CD4-positive, alpha-beta T cell treated with Interleukin-1 beta for 1 hour (primary cell): Measurements from ENCODE around the gene SAMSN1.
"Not testable (repeated sequence)": the region's sequence is repeated elsewhere in the genome, so short reads cannot be mapped to it uniquely, and the experiment has no call there.

Source experiments
- DNase-seq, 2 donors: peaks; one replicate each; pipeline ENCODE4 v3.0.0-alpha.2; 2020 to 2022

SAMSN1 gene

GRCh38 chr21:14562959-14563358 lies 16.8 kb upstream of the SAMSN1 start:
- no peak for DNase-seq

- no peak for DNase-seq
Measured at GRCh38 chr21:14560555-14560954, 14.4 kb upstream of the SAMSN1 start.

- no peak for DNase-seq
Measured at GRCh38 chr21:14560139-14560538, 14.0 kb upstream of the SAMSN1 start.

- DNase-seq: no peak
Measured at GRCh38 chr21:14559102-14559501, 13.0 kb upstream of the SAMSN1 start.

- no peak for DNase-seq
Measured at GRCh38 chr21:14557413-14557812, 11.3 kb upstream of the SAMSN1 start.

GRCh38 chr21:14554948-14555347 lies 8.8 kb upstream of the SAMSN1 start:
- DNase-seq: no peak

GRCh38 chr21:14553422-14553821 lies 7.3 kb upstream of the SAMSN1 start:
- DNase-seq: no peak

- no peak for DNase-seq
Measured at GRCh38 chr21:14551741-14552140, 5.6 kb upstream of the SAMSN1 start.

GRCh38 chr21:14550135-14550534 lies 4.0 kb upstream of the SAMSN1 start:
- peak; percentile 40 to 52 for DNase-seq

GRCh38 chr21:14548779-14549178 lies 2.7 kb upstream of the SAMSN1 start:
- no peak for DNase-seq

GRCh38 chr21:14547834-14548513 lies 1.9 kb upstream of the SAMSN1 start:
- peak in 1 of 2 donors; percentile 42 for DNase-seq

- not testable (repeated sequence) for DNase-seq
Measured at GRCh38 chr21:14546719-14547118, 604 bp upstream of the SAMSN1 start.

GRCh38 chr21:14543983-14544382 lies 2.1 kb downstream of the SAMSN1 start:
- DNase-seq: no peak

GRCh38 chr21:14542638-14543037 lies 3.5 kb downstream of the SAMSN1 start:
- no peak for DNase-seq

- peak in 1 of 2 donors; percentile 58 for DNase-seq
Measured at GRCh38 chr21:14541841-14542490, 4.1 kb downstream of the SAMSN1 start.

- no peak for DNase-seq
Measured at GRCh38 chr21:14538483-14538882, 7.6 kb downstream of the SAMSN1 start.

- no peak for DNase-seq
Measured at GRCh38 chr21:14536929-14537328, 9.2 kb downstream of the SAMSN1 start.

GRCh38 chr21:14535702-14536101 lies 10.4 kb downstream of the SAMSN1 start:
- DNase-seq: no peak

GRCh38 chr21:14533499-14534428 lies 12.4 kb downstream of the SAMSN1 start:
- DNase-seq: peak; percentile 52 to 82

- no peak for DNase-seq
Measured at GRCh38 chr21:14531757-14532316, 14.3 kb downstream of the SAMSN1 start.

GRCh38 chr21:14530592-14530991 lies 15.5 kb downstream of the SAMSN1 start:
- DNase-seq: no peak

- no peak for DNase-seq
Measured at GRCh38 chr21:14528815-14529214, 17.3 kb downstream of the SAMSN1 start.
